ENCODE measurements around the gene NHLH1.

DNA sequence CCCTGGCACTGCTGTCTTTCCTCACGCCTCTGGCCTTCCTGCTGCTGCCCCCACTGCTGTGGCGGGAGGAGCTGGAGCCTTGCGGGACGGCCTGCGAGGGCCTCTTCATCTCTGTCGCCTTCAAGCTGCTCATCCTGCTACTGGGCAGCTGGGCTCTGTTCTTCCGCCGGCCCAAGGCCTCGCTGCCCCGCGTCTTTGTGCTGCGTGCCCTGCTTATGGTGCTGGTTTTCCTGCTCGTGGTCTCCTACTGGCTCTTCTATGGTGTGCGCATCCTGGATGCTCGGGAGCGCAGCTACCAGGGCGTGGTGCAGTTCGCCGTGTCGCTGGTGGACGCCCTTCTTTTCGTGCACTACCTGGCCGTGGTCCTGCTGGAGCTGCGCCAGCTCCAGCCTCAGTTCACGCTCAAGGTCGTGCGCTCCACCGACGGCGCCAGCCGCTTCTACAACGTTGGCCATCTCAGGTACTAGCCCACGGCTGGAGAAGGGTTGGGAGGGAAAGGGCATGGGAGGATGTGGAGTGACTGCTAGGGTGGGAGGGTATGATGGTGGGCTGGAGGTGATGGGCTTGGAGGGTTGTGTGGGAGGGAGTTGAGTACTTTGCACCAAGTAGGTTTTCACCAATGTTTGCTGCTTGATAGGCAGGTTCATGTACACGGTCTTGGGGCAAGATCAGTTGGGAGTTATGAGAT is 52.4 kb downstream of the NHLH1 start:
- TF ChIP-seq, protein P1, sequence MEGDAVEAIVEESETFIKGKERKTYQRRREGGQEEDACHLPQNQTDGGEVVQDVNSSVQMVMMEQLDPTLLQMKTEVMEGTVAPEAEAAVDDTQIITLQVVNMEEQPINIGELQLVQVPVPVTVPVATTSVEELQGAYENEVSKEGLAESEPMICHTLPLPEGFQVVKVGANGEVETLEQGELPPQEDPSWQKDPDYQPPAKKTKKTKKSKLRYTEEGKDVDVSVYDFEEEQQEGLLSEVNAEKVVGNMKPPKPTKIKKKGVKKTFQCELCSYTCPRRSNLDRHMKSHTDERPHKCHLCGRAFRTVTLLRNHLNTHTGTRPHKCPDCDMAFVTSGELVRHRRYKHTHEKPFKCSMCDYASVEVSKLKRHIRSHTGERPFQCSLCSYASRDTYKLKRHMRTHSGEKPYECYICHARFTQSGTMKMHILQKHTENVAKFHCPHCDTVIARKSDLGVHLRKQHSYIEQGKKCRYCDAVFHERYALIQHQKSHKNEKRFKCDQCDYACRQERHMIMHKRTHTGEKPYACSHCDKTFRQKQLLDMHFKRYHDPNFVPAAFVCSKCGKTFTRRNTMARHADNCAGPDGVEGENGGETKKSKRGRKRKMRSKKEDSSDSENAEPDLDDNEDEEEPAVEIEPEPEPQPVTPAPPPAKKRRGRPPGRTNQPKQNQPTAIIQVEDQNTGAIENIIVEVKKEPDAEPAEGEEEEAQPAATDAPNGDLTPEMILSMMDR (IDR thresholded peaks at IDR 0.05) = no peak
- no peak for TF ChIP-seq POLR2A (IDR thresholded peaks at IDR 0.05)
